Vagina (tissue), 2 donors: ENCODE measurements around the gene OR2V1.

Experiments used
- CTCF ChIP-seq, 3 experiments: fragments of 450-650 bp in 2 of 3; fragments of 200-600 bp in 1 of 3; sonication (generic) in 1 of 3; IDR thresholded peaks; one replicate each; pipeline ENCODE4 v1.5.1; 2017 to 2019; ENCODE audit warnings: antibody characterized with exemption in 3 of 3, mild to moderate bottlenecking in 2 of 3, moderate library complexity in 2 of 3
- POLR2AphosphoS5 ChIP-seq, 2 donors: sonication (generic); formaldehyde crosslinking; IDR thresholded peaks; one replicate each; pipeline ENCODE4 v1.9.0; 2017; ENCODE audit warnings: antibody characterized with exemption in 2 of 2, mild to moderate bottlenecking in 2 of 2, low read depth in 1 of 2; ENCODE audit not compliant: insufficient read depth in 1 of 2

GRCh38 chr5:181159286-181160151 lies 28.6 kb upstream of the OR2V1 start:
- TF ChIP-seq CTCF (IDR thresholded peaks at IDR 0.05) (peak; percentile 63 to 77 (median 75)), POLR2AphosphoS5 (IDR thresholded peaks at IDR 0.05; ENCODE audit: insufficient read depth in 1 of 2, low read depth in 1 of 2) (peak in 1 of 2 donors; percentile 41)
